ENCODE data around the gene AHDC1.

Gene AHDC1

DNA sequence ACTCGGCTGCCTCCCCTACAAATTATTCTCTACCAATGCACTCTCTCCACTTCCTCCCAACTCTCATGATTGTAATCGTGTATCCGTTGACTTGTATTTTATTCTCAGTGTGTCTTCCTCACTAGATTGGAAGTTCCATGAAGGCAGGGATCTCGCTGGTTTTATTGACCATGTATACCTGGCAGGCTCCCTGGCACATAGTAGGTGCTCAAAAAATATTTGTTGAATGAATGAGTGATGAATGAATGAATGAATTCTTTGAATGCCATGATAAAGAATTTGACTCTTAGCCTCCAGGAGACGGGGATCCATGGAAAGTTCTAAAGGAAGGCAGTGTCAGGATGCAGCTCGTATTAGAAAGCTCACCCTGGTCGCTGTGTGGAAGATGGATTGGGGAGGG is 85.1 kb downstream of the AHDC1 start:
- TF ChIP-seq, protein P1, sequence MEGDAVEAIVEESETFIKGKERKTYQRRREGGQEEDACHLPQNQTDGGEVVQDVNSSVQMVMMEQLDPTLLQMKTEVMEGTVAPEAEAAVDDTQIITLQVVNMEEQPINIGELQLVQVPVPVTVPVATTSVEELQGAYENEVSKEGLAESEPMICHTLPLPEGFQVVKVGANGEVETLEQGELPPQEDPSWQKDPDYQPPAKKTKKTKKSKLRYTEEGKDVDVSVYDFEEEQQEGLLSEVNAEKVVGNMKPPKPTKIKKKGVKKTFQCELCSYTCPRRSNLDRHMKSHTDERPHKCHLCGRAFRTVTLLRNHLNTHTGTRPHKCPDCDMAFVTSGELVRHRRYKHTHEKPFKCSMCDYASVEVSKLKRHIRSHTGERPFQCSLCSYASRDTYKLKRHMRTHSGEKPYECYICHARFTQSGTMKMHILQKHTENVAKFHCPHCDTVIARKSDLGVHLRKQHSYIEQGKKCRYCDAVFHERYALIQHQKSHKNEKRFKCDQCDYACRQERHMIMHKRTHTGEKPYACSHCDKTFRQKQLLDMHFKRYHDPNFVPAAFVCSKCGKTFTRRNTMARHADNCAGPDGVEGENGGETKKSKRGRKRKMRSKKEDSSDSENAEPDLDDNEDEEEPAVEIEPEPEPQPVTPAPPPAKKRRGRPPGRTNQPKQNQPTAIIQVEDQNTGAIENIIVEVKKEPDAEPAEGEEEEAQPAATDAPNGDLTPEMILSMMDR (conservative IDR thresholded peaks at IDR 0.05; ENCODE audit: low read depth, low read length), result no peak
- no peak for DNase-seq (ENCODE audit: low read depth)
- no peak overlapping the region for H3K4me3 ChIP-seq (ENCODE audit: low read length)

DNA sequence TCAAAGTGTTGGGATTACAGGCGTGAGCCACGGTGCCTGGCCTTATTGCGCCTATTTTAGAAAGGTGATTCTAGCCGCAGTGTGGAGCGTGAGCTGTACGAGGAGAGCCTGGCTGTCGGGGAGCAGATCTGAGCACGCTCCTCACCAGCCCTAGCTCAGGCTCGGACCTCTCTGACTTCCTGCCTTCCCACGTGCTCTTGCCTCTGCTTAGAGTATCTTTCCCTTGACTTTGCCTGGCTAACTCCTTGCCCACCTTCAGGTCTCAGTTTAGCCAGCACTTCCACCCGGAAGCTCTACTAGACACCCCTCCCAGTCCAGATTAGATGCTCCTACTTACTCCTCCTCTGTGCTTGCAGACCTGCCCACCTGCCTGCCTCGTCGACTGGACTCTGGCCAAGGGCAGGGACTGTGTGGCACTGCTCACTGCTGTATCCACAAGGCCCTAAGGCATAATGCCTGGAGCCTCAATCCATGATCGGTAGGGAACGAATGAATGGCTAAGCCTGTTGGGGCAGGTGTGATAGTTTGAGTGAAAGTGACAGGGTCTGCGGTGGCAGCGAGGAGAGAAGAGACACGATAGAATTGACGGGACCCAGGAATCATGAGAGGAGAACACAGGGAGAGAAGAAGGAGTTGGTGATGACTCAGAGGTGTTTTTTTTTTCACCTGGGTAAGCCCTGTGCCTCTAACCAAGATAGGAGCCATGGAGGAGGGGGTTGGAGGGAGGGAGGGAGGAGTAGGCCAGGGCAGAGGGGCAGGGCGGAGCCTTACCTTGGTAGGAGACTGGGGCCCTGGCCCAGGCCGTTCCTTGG is 85.8 kb downstream of the AHDC1 start:
- no peak for DNase-seq (ENCODE audit: low read depth)
- H3K4me3 ChIP-seq (ENCODE audit: low read length), result no peak overlapping the region

DNA sequence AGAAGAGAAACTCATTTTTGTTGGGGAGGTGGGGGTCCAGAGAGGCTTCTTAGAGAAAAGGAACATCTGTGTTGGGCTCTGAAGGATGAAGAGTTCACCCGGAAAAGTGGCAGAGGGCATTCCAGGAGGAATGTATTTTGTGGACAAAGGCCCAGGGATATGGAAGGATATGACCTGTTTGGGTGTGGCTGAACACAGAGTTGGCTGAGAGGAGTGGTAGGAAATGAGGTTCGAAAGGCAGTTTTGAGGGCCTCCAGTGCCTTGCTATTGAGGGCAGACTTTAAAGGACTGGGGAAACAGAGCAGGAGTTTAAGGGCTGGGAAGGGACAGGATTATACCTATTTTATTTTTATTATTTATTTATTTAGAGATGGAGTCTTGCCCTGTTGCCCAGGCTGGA is 86.6 kb downstream of the AHDC1 start:
- no peak overlapping the region for H3K4me3 ChIP-seq (ENCODE audit: low read length)
- no peak for DNase-seq (ENCODE audit: low read depth)
- TF ChIP-seq, protein P1 (conservative IDR thresholded peaks at IDR 0.05; ENCODE audit: low read depth, low read length), result no peak

More for the DNA sequence above, 85.8 kb downstream of the AHDC1 start:
- TF ChIP-seq, protein P1 (conservative IDR thresholded peaks at IDR 0.05; ENCODE audit: low read depth, low read length), result no peak

DNA sequence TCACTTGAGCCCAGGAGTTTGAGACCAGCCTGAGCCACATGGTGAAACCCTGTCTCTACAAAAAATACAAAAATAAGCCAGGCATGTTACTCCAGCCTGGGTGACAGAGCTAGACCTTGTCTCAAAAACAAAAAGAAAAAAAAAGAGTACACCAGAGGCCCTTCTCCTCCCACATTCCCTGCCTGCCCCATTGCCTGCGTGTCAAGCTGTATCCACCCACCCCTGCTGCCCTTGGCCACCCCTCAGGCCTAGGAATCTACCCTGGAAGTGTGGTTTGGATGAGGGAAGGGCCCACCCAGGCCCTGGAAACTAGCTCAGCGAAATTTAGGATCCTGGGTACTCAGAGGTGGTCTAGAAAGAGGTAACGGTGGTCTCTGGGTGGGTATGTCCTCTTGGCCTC is 88.3 kb downstream of the AHDC1 start:
- DNase-seq (ENCODE audit: low read depth), result no peak
- no peak overlapping the region for H3K4me3 ChIP-seq (ENCODE audit: low read length)
- TF ChIP-seq, protein P1 (conservative IDR thresholded peaks at IDR 0.05; ENCODE audit: low read depth, low read length), result no peak

DNA sequence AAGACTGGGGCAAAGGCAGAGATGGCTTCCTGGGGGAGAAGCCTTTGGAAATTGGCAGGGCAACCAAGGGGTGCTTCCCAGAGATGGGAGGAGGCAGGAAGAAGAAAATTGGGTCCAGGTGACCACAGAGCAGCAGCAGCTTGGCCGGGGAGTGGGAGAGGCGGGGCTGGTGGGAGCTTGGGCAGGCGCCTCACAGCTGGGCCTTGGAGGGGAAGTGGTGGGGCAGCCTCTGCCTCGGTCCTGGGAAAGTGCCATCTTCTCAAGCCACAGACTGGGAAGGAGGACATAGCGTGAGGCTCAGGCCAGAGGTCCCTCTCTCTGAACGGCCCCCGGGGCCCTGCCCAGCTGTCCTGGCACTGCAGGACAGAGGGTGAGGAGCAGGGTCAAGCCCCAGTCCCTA is 90.0 kb downstream of the AHDC1 start:
- DNase-seq (ENCODE audit: low read depth), result no peak
- TF ChIP-seq, protein P1 (conservative IDR thresholded peaks at IDR 0.05; ENCODE audit: low read depth, low read length), result no peak
- no peak overlapping the region for H3K4me3 ChIP-seq (ENCODE audit: low read length)

DNA sequence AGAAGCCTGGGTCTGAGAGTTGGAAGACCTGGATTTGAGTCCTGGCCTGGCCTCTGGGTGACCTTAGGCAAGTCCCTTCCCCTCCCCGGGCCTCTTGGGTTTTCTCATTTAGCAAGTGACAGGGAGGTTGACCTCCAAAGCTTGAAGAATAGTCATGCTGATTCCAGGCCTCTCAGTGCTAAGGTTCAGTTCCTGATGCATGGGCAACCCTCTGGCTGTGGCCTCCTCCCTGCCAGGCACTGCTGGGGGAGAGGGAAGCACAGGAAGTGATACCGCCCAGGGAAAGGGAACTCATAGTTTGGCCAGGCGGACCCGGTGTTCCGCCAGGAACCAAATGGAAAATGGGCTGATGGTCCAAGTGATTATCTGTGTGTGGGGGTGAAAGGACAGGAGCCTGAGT is 90.4 kb downstream of the AHDC1 start:
- TF ChIP-seq, protein P1 (conservative IDR thresholded peaks at IDR 0.05; ENCODE audit: low read depth, low read length), result no peak
- DNase-seq (ENCODE audit: low read depth), result no peak
- no peak overlapping the region for H3K4me3 ChIP-seq (ENCODE audit: low read length)
